Activated CD4-positive, alpha-beta T cell treated with anti-CD3 and anti-CD28 coated beads, Interleukin-2, amount 10 ng/mL, durations not matched to agents 7 days and 5 days (primary cell): Measurements from ENCODE around the gene CRYGB. TPM values are rescaled to one million over a fixed set of nuclear protein-coding genes. Genes with fewer than 3 reads are reported as not detected.
A peak's percentile ranks its signal among the peaks of the same experiment; 100 is the strongest.
"Not testable (repeated sequence)": the region's sequence is repeated elsewhere in the genome, so short reads cannot be mapped to it uniquely, and the experiment has no call there.

Experiments
- CTCF ChIA-PET: fragments of 350-600 bp; sonication (Branson Sonifier 250); formaldehyde crosslinking; loops from one replicate; lab custom pipeline; 2021; ENCODE audit warnings: antibody characterized with exemption; lab: Charles Lee
- POLR2A ChIA-PET: fragments of 350-600 bp; sonication (Branson Sonifier 250); formaldehyde crosslinking; loops from one replicate; lab custom pipeline; 2021; ENCODE audit warnings: antibody characterized with exemption; lab: Charles Lee
- DNase-seq: peaks from one replicate; pipeline ENCODE4 v3.0.0-alpha.2; 2020
- H3K27ac Mint-ChIP-seq: one replicate; pipeline ENCODE4 v1.8.0; 2021; ENCODE audit warnings: mild to moderate bottlenecking, moderate library complexity, mixed read lengths
- H3K27me3 Mint-ChIP-seq: one replicate; pipeline ENCODE4 v1.8.0; 2021; ENCODE audit warnings: mixed read lengths
- H3K36me3 Mint-ChIP-seq: one replicate; pipeline ENCODE4 v1.8.0; 2021; ENCODE audit warnings: low read depth, mixed read lengths
- H3K4me1 Mint-ChIP-seq: one replicate; pipeline ENCODE4 v1.8.0; 2021; ENCODE audit warnings: mixed read lengths
- H3K4me3 Mint-ChIP-seq: one replicate; pipeline ENCODE4 v1.8.0; 2021; ENCODE audit warnings: mild to moderate bottlenecking, moderate library complexity, mixed read lengths
- H3K9me3 Mint-ChIP-seq: one replicate; pipeline ENCODE4 v1.8.0; 2021; ENCODE audit warnings: mixed read lengths
- total RNA-seq, 2 experiments: library from RNA; stranded (reverse); gene quantifications; one replicate each; pipeline ENCODE4 v1.2.3, GENCODE V29; 2021

Gene CRYGB
- total RNA-seq, 2 experiments from 2014 or later: not detected

DNA sequence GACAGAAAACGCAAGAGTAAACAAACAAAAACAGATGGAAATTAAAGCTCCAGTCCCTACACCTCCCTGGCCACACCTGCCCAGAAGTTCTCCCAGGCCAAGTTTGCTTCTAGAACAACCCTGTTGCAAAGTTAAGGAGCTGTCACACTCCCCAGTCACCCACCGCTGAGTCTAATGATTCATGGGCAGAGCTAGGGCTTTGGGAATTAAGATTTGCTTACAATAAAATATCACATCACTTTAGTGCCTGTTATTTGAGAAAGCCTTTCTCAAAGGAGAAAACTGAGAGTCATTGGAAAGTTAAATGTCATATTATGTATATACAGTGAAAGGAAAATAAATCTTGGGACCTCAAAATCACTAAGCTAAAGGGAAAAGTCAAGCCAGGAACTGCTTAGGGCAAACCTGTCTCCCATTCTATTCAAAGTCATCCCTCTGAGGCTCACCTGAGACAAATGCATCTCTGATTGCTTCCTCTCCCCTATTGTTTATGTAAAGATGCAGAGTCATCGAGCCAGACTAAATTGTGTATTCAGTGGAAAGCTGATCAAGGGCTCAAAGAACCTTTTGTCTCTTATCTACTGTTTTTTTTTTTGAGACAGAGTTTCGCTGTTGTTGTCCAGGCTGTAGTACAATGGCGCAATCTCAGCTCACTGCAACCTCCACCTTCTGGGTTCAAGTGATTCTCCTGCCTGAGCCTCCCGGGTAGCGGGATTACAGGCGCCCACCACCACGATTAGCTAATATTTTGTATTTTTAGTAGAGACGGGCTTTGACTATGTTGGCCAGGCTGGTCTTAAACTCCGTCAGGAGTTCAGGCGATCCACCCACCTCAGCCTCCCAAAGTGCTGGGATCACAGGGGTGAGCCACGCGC is 2.8 kb downstream of the CRYGB start:
- Mint-ChIP-seq H3K9me3 (no peaks in the 10 kb centered on the region), H3K36me3 (no peaks in the 10 kb centered on the region), H3K27ac (no peak overlapping the region), H3K27me3 (no peaks in the 10 kb centered on the region), H3K4me1 (no peaks in the 10 kb centered on the region), H3K4me3 (no peak overlapping the region)
- POLR2A ChIA-PET: no interaction called here
- no peak for DNase-seq
- CTCF ChIA-PET: interaction anchor here (1.3 kb wide), 1 partner anchor 32 kb away, joined by 3 read pairs; no protein-coding TSS in a partner anchor

DNA sequence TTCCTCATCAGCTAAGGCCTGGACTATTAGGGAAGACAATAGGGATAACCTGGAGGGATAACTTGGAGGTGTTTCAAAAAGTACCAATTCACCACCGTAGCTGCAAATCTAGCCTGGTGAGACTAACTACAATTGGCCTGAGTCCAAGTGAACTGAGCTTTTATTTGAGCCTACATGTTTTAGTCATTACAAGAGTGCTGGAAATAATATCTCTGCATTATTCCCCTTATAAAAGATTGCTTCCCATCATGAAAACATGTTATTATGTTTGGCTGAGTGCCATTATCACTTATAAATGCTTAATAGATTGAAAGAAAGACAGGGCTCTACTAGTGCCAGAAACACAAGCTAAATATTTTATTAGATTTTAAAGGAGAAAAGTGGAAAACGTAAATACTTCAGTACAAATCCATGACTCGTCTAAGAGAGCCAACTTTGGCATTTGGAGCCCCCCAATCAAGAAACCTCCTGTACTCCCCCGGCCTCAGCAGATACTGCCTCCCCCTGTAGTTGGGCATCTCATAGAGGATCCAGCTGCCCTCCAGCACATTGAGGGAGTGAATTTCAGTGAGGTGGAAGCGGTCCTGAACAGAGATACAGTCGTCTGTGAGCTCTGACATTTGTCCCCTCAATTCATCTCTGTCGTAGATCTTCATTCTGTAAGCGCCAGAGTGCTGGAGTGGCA is 3.6 kb downstream of the CRYGB start:
- POLR2A ChIA-PET: no interaction called here
- Mint-ChIP-seq H3K27ac (no peak overlapping the region), H3K4me3 (no peak overlapping the region), H3K27me3 (no peaks in the 10 kb centered on the region), H3K4me1 (no peaks in the 10 kb centered on the region), H3K9me3 (no peaks in the 10 kb centered on the region), H3K36me3 (no peaks in the 10 kb centered on the region)
- CTCF ChIA-PET: interaction anchor here (1.3 kb wide), 1 partner anchor 33 kb away, joined by 3 read pairs; no protein-coding TSS in a partner anchor
- DNase-seq: no peak

DNA sequence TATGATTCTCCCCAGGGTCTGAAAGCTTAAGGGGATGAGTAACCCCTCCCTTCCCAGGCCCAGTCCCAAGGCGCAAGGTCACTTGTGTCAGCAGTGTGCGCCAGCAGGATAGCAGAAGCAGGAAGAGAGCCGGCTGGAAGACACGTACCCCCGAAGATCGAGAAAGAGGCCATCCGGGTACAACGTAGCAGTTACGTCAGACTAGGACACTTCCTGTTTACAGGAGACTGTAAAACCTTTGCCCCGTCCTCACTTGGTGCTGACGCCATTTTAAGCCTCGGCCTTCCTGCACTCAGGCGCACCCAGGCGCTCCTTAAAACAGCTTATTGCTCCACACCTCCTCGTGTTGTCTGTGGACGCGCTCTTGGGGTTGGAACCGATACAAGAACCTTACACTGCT is 6.5 kb downstream of the CRYGB start:
- no peak overlapping the region for H3K4me3 Mint-ChIP-seq
- no peaks in the 10 kb centered on the region for H3K36me3 Mint-ChIP-seq
- ChIA-PET POLR2A (no interaction called here), CTCF (interaction anchor here (0.6 kb wide), 1 partner anchor 106 kb away, joined by 6 read pairs; no protein-coding TSS in a partner anchor)
- H3K4me1 Mint-ChIP-seq: peaks cover 15% of the 10 kb centered on the region
- DNase-seq: no peak
- no peaks in the 10 kb centered on the region for H3K9me3 Mint-ChIP-seq
- no peak overlapping the region for H3K27ac Mint-ChIP-seq
- no peaks in the 10 kb centered on the region for H3K27me3 Mint-ChIP-seq

DNA sequence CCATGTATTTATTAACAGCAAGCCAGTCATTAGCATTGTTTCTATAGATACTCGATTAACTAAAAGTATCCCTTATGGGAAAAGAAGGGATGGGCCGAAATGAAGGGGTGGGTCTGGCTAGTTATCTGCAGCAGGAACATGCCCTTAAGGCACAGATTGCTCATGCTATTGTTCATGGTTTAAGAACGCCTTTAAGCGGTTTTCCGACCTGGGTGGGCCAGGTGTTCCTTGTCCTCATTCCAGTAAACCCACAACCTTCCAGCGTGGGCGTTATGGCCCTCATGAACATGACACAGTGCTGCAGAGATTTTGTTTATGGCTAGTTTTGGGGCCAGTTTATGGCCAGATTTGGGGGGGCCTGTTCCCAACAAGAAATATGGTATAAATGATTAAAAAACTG is 7.6 kb downstream of the CRYGB start:
- DNase-seq, POLR2A ChIA-PET, H3K4me3 Mint-ChIP-seq, H3K36me3 Mint-ChIP-seq, H3K9me3 Mint-ChIP-seq, H3K27ac Mint-ChIP-seq, H3K27me3 Mint-ChIP-seq: not testable (repeated sequence)
- peaks cover 17% of the 10 kb centered on the region for H3K4me1 Mint-ChIP-seq
- CTCF ChIA-PET: interaction anchor here (1.1 kb wide), 1 partner anchor 66 kb away, joined by 3 read pairs; no protein-coding TSS in a partner anchor

DNA sequence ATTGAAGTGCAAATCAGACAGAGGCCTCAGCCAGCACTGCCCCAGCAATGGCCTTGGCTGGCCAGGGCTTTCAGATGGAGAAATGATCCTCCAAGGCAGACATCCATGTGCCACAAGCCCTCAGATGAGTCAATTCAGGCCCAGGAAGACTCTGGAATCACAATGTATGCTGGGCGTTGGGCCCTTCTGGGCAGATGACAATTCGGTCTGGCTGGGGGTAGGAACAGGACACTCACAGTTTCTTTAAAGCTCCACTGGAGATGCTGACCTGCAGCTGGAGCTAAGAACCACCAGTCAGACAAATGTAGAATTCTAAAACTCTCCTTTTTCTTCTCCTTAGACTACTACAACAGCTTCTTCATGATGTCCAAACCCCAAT is 9.3 kb downstream of the CRYGB start:
- POLR2A ChIA-PET: no interaction called here
- no peak overlapping the region for H3K27ac Mint-ChIP-seq
- H3K4me1 Mint-ChIP-seq: peaks cover 17% of the 10 kb centered on the region

DNA sequence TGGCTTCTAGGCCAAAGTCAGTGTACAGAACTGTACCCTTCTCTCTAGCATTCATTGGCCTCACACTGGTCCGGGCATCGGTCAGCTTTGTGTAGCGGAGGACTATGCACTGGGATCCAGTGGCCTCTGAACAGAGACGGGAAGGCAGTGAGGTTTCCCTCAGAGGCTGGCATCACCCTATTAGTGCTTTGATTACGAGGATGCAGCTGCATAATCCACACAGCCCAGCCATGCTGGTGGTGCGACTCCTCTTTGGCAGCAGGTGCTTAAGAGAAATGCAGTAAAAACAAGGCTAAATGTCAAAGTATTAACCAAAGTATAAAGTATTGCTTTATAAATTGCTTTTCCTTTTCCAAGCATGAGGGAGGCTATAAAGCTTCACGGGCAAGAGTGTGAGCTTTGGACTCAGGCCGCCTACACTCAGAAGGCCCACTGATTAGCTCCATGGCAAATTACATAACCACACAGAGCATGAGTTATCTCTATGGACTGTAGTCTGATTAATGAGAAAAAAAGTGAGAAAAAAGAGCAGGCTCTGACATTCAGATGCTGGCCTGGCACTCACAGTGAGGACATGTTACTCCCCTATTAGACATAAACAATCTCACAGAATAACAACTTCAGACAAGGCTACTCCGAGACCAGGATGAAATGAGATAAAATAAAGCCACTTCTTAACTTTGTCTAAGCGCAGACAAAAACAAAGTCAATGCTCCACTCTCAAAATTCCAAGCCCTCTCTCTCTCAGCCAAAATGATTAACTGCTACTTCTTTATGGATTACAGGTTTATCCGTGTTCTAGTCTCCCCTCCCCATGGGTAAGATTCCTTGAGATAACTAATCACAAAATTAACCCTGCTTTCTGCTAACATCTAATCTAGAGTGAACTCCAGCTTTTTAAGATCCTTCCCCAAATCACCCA is 9.9 kb downstream of the CRYGB start:
- Mint-ChIP-seq H3K36me3 (no peaks in the 10 kb centered on the region), H3K27ac (no peak overlapping the region), H3K9me3 (no peaks in the 10 kb centered on the region), H3K27me3 (no peaks in the 10 kb centered on the region), H3K4me1 (peaks cover 17% of the 10 kb centered on the region), H3K4me3 (no peak overlapping the region)
- ChIA-PET CTCF (interaction anchor here (0.5 to 0.9 kb wide), 2 partner anchors 27 to 90 kb away, joined by 3 to 5 read pairs; no protein-coding TSS in a partner anchor), POLR2A (no interaction called here)
- DNase-seq: no peak

More for the DNA sequence above, 9.3 kb downstream of the CRYGB start:
- DNase-seq: no peak
- no peaks in the 10 kb centered on the region for H3K9me3 Mint-ChIP-seq
- H3K27me3 Mint-ChIP-seq: no peaks in the 10 kb centered on the region
- no peak overlapping the region for H3K4me3 Mint-ChIP-seq
- H3K36me3 Mint-ChIP-seq: no peaks in the 10 kb centered on the region
- CTCF ChIA-PET: interaction anchor here (0.6 to 1.2 kb wide), 4 partner anchors 8 to 320 kb away, joined by 3 to 5 read pairs (median 4); no protein-coding TSS in a partner anchor

DNA sequence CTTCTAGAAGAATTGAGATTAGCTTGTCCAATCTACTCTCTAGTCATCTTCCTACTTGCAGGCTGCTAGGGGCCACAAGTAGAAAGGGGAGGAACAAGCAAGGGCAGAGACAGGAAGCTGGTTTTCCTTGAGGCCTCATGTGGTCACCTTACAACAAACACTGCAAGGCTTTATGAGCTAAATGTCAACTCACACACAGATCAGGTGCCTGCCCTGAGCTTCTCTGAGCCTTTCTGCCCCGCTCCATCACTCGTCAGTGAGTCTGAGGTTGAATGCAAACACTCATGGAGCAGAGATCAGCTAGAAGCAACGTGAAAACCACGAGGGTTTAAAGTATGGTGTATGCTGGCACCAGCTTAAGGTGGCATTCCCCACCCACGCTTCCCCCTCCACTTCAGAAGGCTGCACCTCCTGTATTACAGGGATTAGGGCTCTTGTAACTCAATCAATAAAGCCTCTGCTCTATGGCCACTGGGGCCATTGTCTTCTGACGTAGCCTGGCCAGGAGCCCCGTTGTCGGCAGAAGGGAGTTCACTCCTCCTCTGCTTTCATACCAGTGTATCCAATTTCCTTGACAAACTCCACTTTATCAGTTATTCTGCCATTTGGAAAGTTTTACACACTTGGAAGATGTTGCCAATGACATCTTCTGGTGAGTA is 10.9 kb downstream of the CRYGB start:
- Mint-ChIP-seq H3K27ac (peak overlapping the region; percentile 69), H3K4me3 (no peak overlapping the region), H3K36me3 (no peaks in the 10 kb centered on the region), H3K4me1 (peaks cover 17% of the 10 kb centered on the region), H3K27me3 (no peaks in the 10 kb centered on the region), H3K9me3 (no peaks in the 10 kb centered on the region)
- POLR2A ChIA-PET: no interaction called here
- CTCF ChIA-PET: interaction anchor here (0.5 kb wide), 1 partner anchor 9 kb away, joined by 4 read pairs; no protein-coding TSS in a partner anchor
- DNase-seq: peak; percentile 34

DNA sequence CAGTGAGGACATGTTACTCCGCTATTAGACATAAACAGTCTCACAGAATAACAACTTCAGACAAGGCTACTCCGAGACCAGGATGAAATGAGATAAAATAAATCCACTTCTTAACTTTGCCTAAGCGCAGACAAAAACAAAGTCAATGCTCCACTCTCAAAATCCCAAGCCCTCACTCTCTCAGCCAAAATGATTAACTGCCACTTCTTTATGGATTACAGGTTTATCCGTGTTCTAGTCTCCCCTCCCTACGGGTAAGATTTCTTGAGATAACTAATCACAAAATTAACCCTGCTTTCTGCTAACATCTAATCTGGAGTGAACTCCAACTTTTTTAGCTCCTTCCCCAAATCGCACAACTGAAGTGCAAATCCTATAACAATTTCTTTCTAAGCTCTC is 15.2 kb downstream of the CRYGB start:
- ChIA-PET POLR2A (no interaction called here), CTCF (interaction anchor here (1.3 kb wide), 1 partner anchor 28 kb away, joined by 3 read pairs; no protein-coding TSS in a partner anchor)
- no peak for DNase-seq
- peaks cover 14% of the 10 kb centered on the region for H3K4me1 Mint-ChIP-seq
- H3K27me3 Mint-ChIP-seq: peaks cover 5% of the 10 kb centered on the region
- no peak overlapping the region for H3K4me3 Mint-ChIP-seq
- H3K27ac Mint-ChIP-seq: peak overlapping the region; percentile 43
- H3K36me3 Mint-ChIP-seq: no peaks in the 10 kb centered on the region
- no peaks in the 10 kb centered on the region for H3K9me3 Mint-ChIP-seq

DNA sequence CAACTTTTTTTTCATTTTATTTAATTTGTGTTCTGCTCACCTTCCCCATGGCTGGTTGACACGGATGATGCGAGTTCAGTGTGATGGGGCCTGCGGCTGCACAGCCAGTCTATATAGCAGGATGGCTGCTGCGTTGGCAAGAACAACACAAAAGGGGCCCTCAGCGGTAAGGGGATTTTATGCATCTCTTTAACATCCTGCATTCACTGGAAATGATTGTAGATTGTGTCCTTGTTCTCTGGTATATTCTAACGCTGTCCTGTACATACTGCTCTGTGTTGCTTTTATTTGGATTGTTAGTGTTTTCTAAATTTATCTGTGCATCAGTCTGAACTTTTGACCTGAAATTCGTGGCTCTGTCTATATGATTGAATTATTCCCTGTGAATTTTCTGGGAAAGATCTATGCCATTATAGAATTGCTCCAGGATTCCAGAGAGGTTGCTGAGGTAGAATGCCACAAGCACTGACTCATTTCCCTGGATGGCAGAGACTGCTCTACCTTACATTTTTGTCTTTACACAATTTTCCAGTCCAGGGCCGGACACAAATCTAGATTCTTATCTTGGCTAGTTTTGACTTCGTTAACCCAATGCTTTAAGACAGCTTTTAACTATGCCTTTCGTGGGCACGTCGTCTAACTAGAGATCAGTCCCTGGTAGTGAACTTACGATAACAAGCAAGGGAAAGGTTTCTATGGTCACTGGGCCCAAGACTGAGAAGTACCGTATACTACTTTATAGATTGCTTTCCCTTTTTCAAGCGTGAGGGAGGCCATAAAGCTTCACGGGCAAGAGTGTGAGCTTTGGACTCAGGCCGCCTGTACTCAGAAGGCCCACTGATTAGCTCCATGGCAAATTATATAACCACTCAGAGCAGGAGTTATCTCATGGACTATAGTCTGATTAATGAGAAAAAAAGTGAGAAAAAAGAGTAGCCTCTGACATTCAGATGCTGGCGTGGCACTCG is 15.9 kb downstream of the CRYGB start, which contains the start of gene CRYGC:
Gene CRYGC, minus strand, starts transcription at position 85 of the 968 bp plus-strand sequence. Its CDS starts 36 bp downstream, at position 49.
- Mint-ChIP-seq H3K9me3 (no peaks in the 10 kb centered on the region), H3K27ac (no peak within 1 kb of the TSS), H3K4me3 (no peak within 1 kb of the TSS), H3K4me1 (peaks cover 7% of the 10 kb centered on the region), H3K36me3 (no peaks in the 10 kb centered on the region), H3K27me3 (peaks cover 11% of the 10 kb centered on the region)
- no peak for DNase-seq
- ChIA-PET CTCF (no interaction called here), POLR2A (no interaction called here)

DNA sequence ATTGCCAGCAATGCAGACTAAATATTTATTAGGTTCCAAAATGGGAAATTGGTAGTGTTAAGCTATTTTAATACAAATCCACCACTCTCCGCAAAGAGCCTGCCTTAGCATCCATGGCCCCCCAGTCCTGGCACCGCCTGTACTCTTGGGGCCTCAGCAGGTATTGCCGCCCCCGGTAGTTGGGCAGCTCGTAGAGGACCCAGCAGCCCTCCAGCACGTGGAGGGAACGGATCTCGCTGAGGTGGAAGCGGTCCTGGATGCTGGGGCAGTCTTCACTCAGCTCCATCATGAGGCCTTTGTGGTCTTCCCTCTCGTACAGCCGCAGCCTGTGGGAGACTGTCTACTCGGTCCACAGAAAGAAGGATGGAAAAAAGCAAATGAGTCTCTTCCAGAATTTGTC is 17.8 kb downstream of the CRYGB start:
- Mint-ChIP-seq H3K27me3 (peaks cover 25% of the 10 kb centered on the region), H3K27ac (no peak overlapping the region), H3K4me1 (peaks cover 8% of the 10 kb centered on the region), H3K9me3 (no peaks in the 10 kb centered on the region), H3K4me3 (no peak overlapping the region), H3K36me3 (no peaks in the 10 kb centered on the region)
- DNase-seq: no peak
- POLR2A ChIA-PET: no interaction called here
- CTCF ChIA-PET: interaction anchor here (0.6 to 1.3 kb wide), 3 partner anchors 9 to 327 kb away, joined by 3 to 4 read pairs (median 3); no protein-coding TSS in a partner anchor

DNA sequence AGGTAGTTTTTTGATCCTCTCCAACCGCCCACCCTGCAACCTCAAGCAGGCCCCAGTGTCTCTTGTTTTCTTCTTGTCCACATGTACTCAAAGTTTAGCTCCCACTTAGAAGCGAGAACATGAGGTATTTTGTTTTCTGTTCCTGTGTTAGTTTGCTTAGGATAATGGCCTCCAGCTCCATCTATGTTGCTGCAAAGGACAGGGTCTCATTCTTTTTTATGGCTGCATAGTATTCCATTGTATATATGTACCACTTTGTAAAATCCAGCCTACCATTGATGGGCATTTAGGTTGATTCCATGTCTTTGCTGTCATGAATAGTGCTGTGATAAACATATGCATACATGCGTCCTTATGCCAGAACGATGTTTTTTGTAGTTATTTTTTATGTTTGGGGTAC is 18.9 kb downstream of the CRYGB start:
- ChIA-PET POLR2A (no interaction called here), CTCF (interaction anchor here (1.0 kb wide), 1 partner anchor 381 kb away, joined by 3 read pairs; no protein-coding TSS in a partner anchor)
- Mint-ChIP-seq H3K4me3 (no peak overlapping the region), H3K9me3 (no peaks in the 10 kb centered on the region), H3K36me3 (no peaks in the 10 kb centered on the region), H3K27ac (no peak overlapping the region), H3K27me3 (peaks cover 25% of the 10 kb centered on the region), H3K4me1 (peaks cover 8% of the 10 kb centered on the region)
- DNase-seq: no peak
